ENCODE measurements around the gene CELSR3. TPM values are rescaled to one million over a fixed set of nuclear protein-coding genes. Genes with fewer than 3 reads are reported as not detected.

The CELSR3 gene
- total RNA-seq: 1 to 10 TPM in 4 of 6 donors, under 1 TPM in 2; 0.51 to 1.8 (median 1.1) TPM
- polyA plus RNA-seq: 10 to 100 TPM in 1 of 2 donors, 1 to 10 TPM in 1; 6.3 to 13.9 TPM

- Histone ChIP-seq H3K4me3 (peak within 1 kb of the TSS; percentile 8 to 50 (median 27)), H3K9me3 (no peaks in the 10 kb centered on the region), H3K27me3 (peaks cover 0 to 4% (median 2%) of the 10 kb centered on the region in 4 donors), H3K27ac (peak within 1 kb of the TSS in 1 of 4 donors; percentile 46), H3K4me1 (peaks cover 0 to 6% (median 0%) of the 10 kb centered on the region in 3 donors), H3K36me3 (no peaks in the 10 kb centered on the region)
- intact Hi-C loops (cut with DNase I): no loop called here
- no peak for TF ChIP-seq CTCF (IDR thresholded peaks at IDR 0.05)
- DNase-seq (peak in 2 of 6 donors; percentile 42 to 74), FAIRE-seq (no peak), ATAC-seq (peak; percentile 16 to 66 (median 50))
- WGBS, 2 donors: 2 to 3% methylated on average over 43 to 52 of the region's 52 CpGs
Measured at GRCh38 chr3:48662753-48663488, at the start of gene CELSR3. Gene CELSR3, minus strand, starts transcription at chr3:48662886. Its CDS starts 252 bp downstream, at chr3:48662634.

- H3K27me3 ChIP-seq: no peaks in the 10 kb centered on the region
- no peak for DNase-seq
- 91 to 93% methylated on average over 2 of the region's 2 CpGs for WGBS, 2 donors
- peaks cover 7 to 24% (median 10%) of the 10 kb centered on the region in 3 donors for H3K4me1 ChIP-seq
- peaks cover 0 to 4% (median 0%) of the 10 kb centered on the region in 3 donors for H3K36me3 ChIP-seq
- intact Hi-C loops (cut with DNase I): no loop called here
- no peak for ATAC-seq
- no peak for FAIRE-seq
- no peak for TF ChIP-seq CTCF (IDR thresholded peaks at IDR 0.05)
- no peak overlapping the region for H3K27ac ChIP-seq
- H3K9me3 ChIP-seq: no peaks in the 10 kb centered on the region
- no peak overlapping the region for H3K4me3 ChIP-seq
Measured at GRCh38 chr3:48711727-48712126, 49.0 kb upstream of the CELSR3 start.

GRCh38 chr3:48709051-48709461 is 46.4 kb upstream of the CELSR3 start:
- FAIRE-seq: no peak
- intact Hi-C loops (cut with DNase I): no loop called here
- no peak overlapping the region for H3K27ac ChIP-seq
- WGBS, 2 donors: 79 to 81% methylated on average over 7 of the region's 7 CpGs
- no peak for TF ChIP-seq CTCF (IDR thresholded peaks at IDR 0.05)
- no peaks in the 10 kb centered on the region for H3K9me3 ChIP-seq
- H3K4me1 ChIP-seq: peaks cover 0 to 7% (median 2%) of the 10 kb centered on the region in 3 donors
- DNase-seq: no peak
- no peaks in the 10 kb centered on the region for H3K27me3 ChIP-seq
- no peak overlapping the region for H3K4me3 ChIP-seq
- H3K36me3 ChIP-seq: peaks cover 0 to 4% (median 0%) of the 10 kb centered on the region in 3 donors
- ATAC-seq: peak in 2 of 4 donors; percentile 27 to 29

- Histone ChIP-seq H3K4me3 (no peak overlapping the region), H3K4me1 (peaks cover 0 to 11% (median 6%) of the 10 kb centered on the region in 3 donors), H3K9me3 (no peaks in the 10 kb centered on the region), H3K36me3 (peaks cover 0 to 4% (median 0%) of the 10 kb centered on the region in 3 donors), H3K27ac (no peak overlapping the region), H3K27me3 (no peaks in the 10 kb centered on the region)
- FAIRE-seq: no peak
- 39 to 47% methylated on average over 2 of the region's 2 CpGs for WGBS, 2 donors
- ATAC-seq: peak in 1 of 4 donors; percentile 37
- DNase-seq: no peak
- intact Hi-C loops (cut with DNase I): no loop called here
- no peak for TF ChIP-seq CTCF (IDR thresholded peaks at IDR 0.05)
Measured at GRCh38 chr3:48708481-48708889, 45.8 kb upstream of the CELSR3 start.

GRCh38 chr3:48707157-48707556 is 44.5 kb upstream of the CELSR3 start:
- 88 to 90% methylated on average over 5 of the region's 5 CpGs for WGBS, 2 donors
- peaks cover 0 to 4% (median 0%) of the 10 kb centered on the region in 3 donors for H3K36me3 ChIP-seq
- peaks cover 0 to 11% (median 6%) of the 10 kb centered on the region in 3 donors for H3K4me1 ChIP-seq
- no peak overlapping the region for H3K4me3 ChIP-seq
- intact Hi-C loops (cut with DNase I): no loop called here
- TF ChIP-seq CTCF (IDR thresholded peaks at IDR 0.05): no peak
- FAIRE-seq: no peak
- DNase-seq: no peak
- H3K9me3 ChIP-seq: no peaks in the 10 kb centered on the region
- H3K27me3 ChIP-seq: no peaks in the 10 kb centered on the region
- no peak overlapping the region for H3K27ac ChIP-seq
- no peak for ATAC-seq
